ENCODE results near the gene PGLYRP4. TPM values are rescaled to one million over a fixed set of nuclear protein-coding genes. Genes with fewer than 3 reads are reported as not detected.

PGLYRP4 gene
- total RNA-seq, 1 experiment from 2014 or later = not detected

DNA sequence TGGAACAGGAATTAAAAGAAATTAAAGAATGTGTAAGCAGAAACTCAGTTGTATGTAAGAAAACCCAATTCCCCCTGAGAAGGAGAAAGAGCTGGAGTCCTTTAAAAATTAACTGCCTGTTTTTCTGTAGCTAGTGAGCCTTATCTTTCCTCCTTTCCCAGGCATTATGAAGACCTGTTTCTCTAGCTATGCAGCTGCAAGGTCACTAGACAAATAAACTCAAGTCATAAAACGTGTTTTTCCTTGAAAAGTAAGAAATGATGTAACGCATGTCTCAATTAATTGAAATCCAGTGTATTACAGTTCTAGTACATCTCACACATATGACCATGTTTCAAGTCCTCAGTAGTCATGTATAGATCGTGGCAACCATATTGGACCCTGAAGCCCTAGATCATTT lies 21.5 kb upstream of the PGLYRP4 start:
- no peak for DNase-seq (ENCODE audit: low spot score)
- ChIA-PET CTCF (no interaction called here), POLR2A (no interaction called here)
- no peak for ATAC-seq
- H3K4me1 Mint-ChIP-seq = no peaks in the 10 kb centered on the region
- no peak overlapping the region for H3K27ac Mint-ChIP-seq
- TF ChIP-seq JUN (CRISPR knock-in tag; IDR thresholded peaks at IDR 0.05) (no peak), TEAD1 (CRISPR knock-in tag; IDR thresholded peaks at IDR 0.05) (no peak), ZNF671 (CRISPR knock-in tag; IDR thresholded peaks at IDR 0.05) (no peak), FOXJ3 (CRISPR knock-in tag; IDR thresholded peaks at IDR 0.05; ENCODE audit: borderline replicate concordance) (no peak), IRF2 (CRISPR knock-in tag; IDR thresholded peaks at IDR 0.05; ENCODE audit: borderline replicate concordance, low read depth) (no peak), FOXP1 (CRISPR knock-in tag; IDR thresholded peaks at IDR 0.05; ENCODE audit: borderline replicate concordance) (no peak), SOX15 (CRISPR knock-in tag; IDR thresholded peaks at IDR 0.05) (no peak), ELF4 (CRISPR knock-in tag; IDR thresholded peaks at IDR 0.05; ENCODE audit: low read depth) (no peak), ZNF219 (CRISPR knock-in tag; IDR thresholded peaks at IDR 0.05; ENCODE audit: borderline replicate concordance) (no peak), NFATC4 (CRISPR knock-in tag; IDR thresholded peaks at IDR 0.05) (no peak)
- TF ChIP-seq, protein P1, sequence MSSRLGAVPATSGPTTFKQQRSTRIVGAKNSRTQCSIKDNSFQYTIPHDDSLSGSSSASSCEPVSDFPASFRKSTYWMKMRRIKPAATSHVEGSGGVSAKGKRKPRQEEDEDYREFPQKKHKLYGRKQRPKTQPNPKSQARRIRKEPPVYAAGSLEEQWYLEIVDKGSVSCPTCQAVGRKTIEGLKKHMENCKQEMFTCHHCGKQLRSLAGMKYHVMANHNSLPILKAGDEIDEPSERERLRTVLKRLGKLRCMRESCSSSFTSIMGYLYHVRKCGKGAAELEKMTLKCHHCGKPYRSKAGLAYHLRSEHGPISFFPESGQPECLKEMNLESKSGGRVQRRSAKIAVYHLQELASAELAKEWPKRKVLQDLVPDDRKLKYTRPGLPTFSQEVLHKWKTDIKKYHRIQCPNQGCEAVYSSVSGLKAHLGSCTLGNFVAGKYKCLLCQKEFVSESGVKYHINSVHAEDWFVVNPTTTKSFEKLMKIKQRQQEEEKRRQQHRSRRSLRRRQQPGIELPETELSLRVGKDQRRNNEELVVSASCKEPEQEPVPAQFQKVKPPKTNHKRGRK (CRISPR knock-in tag; IDR thresholded peaks at IDR 0.05; ENCODE audit: borderline replicate concordance) = no peak
- H3K4me3 Mint-ChIP-seq = no peak overlapping the region
- H3K9me3 Mint-ChIP-seq = peaks cover 6% of the 10 kb centered on the region
- peaks cover 9% of the 10 kb centered on the region; the same call in 1 of the 2 replicates for H3K27me3 Mint-ChIP-seq (ENCODE audit: low read depth)
- no peaks in the 10 kb centered on the region for H3K36me3 Mint-ChIP-seq

DNA sequence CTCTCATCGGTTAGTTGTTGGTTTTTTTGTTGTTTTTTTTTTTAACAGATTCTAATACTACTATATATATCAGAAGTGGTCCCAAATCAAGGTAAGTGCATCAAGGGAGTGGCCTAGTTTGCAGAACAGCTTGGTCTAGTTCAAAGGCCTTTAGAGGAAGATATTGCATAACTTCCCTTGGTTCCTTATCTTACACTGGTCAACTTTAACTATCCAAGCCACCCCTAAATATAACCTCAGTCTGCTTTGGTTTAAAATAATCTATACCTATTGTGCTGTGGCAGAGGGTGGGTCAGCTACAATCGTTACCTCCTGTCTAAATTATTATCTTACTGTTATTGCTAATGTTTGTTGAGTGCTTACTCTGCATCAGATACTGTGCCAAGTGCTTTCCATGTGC lies 19.9 kb upstream of the PGLYRP4 start:
- Mint-ChIP-seq H3K9me3 (peaks cover 6% of the 10 kb centered on the region), H3K4me3 (no peak overlapping the region), H3K27ac (no peak overlapping the region), H3K36me3 (no peaks in the 10 kb centered on the region), H3K4me1 (no peaks in the 10 kb centered on the region), H3K27me3 (ENCODE audit: low read depth) (peaks cover 9% of the 10 kb centered on the region; the same call in 1 of the 2 replicates)
- CTCF ChIA-PET = interaction anchor here (1.1 kb wide), 1 partner anchor 126 kb away, joined by 3 read pairs; no protein-coding TSS in a partner anchor
- ATAC-seq (no peak), DNase-seq (ENCODE audit: low spot score) (no peak)
- POLR2A ChIA-PET = no interaction called here
- no peak for TF ChIP-seq SMAD4 (CRISPR knock-in tag; IDR thresholded peaks at IDR 0.05)
- no peak for TF ChIP-seq NFATC4 (CRISPR knock-in tag; IDR thresholded peaks at IDR 0.05)
- TF ChIP-seq, protein P2, sequence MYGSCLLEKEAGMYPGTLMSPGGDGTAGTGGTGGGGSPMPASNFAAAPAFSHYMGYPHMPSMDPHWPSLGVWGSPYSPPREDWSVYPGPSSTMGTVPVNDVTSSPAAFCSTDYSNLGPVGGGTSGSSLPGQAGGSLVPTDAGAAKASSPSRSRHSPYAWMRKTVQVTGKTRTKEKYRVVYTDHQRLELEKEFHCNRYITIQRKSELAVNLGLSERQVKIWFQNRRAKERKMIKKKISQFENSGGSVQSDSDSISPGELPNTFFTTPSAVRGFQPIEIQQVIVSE (CRISPR knock-in tag; IDR thresholded peaks at IDR 0.05; ENCODE audit: borderline replicate concordance) = no peak
- no peak for TF ChIP-seq PRRX2 (CRISPR knock-in tag; IDR thresholded peaks at IDR 0.05)
- TF ChIP-seq, protein P3, sequence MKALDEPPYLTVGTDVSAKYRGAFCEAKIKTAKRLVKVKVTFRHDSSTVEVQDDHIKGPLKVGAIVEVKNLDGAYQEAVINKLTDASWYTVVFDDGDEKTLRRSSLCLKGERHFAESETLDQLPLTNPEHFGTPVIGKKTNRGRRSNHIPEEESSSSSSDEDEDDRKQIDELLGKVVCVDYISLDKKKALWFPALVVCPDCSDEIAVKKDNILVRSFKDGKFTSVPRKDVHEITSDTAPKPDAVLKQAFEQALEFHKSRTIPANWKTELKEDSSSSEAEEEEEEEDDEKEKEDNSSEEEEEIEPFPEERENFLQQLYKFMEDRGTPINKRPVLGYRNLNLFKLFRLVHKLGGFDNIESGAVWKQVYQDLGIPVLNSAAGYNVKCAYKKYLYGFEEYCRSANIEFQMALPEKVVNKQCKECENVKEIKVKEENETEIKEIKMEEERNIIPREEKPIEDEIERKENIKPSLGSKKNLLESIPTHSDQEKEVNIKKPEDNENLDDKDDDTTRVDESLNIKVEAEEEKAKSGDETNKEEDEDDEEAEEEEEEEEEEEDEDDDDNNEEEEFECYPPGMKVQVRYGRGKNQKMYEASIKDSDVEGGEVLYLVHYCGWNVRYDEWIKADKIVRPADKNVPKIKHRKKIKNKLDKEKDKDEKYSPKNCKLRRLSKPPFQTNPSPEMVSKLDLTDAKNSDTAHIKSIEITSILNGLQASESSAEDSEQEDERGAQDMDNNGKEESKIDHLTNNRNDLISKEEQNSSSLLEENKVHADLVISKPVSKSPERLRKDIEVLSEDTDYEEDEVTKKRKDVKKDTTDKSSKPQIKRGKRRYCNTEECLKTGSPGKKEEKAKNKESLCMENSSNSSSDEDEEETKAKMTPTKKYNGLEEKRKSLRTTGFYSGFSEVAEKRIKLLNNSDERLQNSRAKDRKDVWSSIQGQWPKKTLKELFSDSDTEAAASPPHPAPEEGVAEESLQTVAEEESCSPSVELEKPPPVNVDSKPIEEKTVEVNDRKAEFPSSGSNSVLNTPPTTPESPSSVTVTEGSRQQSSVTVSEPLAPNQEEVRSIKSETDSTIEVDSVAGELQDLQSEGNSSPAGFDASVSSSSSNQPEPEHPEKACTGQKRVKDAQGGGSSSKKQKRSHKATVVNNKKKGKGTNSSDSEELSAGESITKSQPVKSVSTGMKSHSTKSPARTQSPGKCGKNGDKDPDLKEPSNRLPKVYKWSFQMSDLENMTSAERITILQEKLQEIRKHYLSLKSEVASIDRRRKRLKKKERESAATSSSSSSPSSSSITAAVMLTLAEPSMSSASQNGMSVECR (CRISPR knock-in tag; IDR thresholded peaks at IDR 0.05; ENCODE audit: borderline replicate concordance) = no peak
- TF ChIP-seq, protein P4, sequence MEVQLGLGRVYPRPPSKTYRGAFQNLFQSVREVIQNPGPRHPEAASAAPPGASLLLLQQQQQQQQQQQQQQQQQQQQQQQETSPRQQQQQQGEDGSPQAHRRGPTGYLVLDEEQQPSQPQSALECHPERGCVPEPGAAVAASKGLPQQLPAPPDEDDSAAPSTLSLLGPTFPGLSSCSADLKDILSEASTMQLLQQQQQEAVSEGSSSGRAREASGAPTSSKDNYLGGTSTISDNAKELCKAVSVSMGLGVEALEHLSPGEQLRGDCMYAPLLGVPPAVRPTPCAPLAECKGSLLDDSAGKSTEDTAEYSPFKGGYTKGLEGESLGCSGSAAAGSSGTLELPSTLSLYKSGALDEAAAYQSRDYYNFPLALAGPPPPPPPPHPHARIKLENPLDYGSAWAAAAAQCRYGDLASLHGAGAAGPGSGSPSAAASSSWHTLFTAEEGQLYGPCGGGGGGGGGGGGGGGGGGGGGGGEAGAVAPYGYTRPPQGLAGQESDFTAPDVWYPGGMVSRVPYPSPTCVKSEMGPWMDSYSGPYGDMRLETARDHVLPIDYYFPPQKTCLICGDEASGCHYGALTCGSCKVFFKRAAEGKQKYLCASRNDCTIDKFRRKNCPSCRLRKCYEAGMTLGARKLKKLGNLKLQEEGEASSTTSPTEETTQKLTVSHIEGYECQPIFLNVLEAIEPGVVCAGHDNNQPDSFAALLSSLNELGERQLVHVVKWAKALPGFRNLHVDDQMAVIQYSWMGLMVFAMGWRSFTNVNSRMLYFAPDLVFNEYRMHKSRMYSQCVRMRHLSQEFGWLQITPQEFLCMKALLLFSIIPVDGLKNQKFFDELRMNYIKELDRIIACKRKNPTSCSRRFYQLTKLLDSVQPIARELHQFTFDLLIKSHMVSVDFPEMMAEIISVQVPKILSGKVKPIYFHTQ (CRISPR knock-in tag; IDR thresholded peaks at IDR 0.05) = no peak
- TF ChIP-seq NFYB (CRISPR knock-in tag; conservative IDR thresholded peaks at IDR 0.05; ENCODE audit: low read depth) = no peak
- TF ChIP-seq, protein P5, sequence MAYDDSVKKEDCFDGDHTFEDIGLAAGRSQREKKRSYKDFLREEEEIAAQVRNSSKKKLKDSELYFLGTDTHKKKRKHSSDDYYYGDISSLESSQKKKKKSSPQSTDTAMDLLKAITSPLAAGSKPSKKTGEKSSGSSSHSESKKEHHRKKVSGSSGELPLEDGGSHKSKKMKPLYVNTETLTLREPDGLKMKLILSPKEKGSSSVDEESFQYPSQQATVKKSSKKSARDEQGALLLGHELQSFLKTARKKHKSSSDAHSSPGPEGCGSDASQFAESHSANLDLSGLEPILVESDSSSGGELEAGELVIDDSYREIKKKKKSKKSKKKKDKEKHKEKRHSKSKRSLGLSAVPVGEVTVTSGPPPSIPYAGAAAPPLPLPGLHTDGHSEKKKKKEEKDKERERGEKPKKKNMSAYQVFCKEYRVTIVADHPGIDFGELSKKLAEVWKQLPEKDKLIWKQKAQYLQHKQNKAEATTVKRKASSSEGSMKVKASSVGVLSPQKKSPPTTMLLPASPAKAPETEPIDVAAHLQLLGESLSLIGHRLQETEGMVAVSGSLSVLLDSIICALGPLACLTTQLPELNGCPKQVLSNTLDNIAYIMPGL (CRISPR knock-in tag; IDR thresholded peaks at IDR 0.05) = no peak
- TF ChIP-seq ZNF396 (CRISPR knock-in tag; IDR thresholded peaks at IDR 0.05; ENCODE audit: borderline replicate concordance) = no peak
- TF ChIP-seq, protein P6, sequence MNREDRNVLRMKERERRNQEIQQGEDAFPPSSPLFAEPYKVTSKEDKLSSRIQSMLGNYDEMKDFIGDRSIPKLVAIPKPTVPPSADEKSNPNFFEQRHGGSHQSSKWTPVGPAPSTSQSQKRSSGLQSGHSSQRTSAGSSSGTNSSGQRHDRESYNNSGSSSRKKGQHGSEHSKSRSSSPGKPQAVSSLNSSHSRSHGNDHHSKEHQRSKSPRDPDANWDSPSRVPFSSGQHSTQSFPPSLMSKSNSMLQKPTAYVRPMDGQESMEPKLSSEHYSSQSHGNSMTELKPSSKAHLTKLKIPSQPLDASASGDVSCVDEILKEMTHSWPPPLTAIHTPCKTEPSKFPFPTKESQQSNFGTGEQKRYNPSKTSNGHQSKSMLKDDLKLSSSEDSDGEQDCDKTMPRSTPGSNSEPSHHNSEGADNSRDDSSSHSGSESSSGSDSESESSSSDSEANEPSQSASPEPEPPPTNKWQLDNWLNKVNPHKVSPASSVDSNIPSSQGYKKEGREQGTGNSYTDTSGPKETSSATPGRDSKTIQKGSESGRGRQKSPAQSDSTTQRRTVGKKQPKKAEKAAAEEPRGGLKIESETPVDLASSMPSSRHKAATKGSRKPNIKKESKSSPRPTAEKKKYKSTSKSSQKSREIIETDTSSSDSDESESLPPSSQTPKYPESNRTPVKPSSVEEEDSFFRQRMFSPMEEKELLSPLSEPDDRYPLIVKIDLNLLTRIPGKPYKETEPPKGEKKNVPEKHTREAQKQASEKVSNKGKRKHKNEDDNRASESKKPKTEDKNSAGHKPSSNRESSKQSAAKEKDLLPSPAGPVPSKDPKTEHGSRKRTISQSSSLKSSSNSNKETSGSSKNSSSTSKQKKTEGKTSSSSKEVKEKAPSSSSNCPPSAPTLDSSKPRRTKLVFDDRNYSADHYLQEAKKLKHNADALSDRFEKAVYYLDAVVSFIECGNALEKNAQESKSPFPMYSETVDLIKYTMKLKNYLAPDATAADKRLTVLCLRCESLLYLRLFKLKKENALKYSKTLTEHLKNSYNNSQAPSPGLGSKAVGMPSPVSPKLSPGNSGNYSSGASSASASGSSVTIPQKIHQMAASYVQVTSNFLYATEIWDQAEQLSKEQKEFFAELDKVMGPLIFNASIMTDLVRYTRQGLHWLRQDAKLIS (CRISPR knock-in tag; IDR thresholded peaks at IDR 0.05; ENCODE audit: borderline replicate concordance) = no peak
- no peak for TF ChIP-seq KAT7 (CRISPR knock-in tag; IDR thresholded peaks at IDR 0.05; ENCODE audit: borderline replicate concordance)
